Neural crest cell (in vitro differentiated cells): ENCODE results near the gene NCAPG2. TPM values are rescaled to one million over a fixed set of nuclear protein-coding genes. Genes with fewer than 3 reads are reported as not detected.

Experiments
- DNase-seq: peaks from one replicate; pipeline ENCODE4 v3.0.0; 2021; ENCODE audit warnings: low read depth, mixed read lengths, low spot score
- H3K27ac Mint-ChIP-seq: one replicate; pipeline ENCODE4 v1.8.0; 2021; ENCODE audit warnings: mild to moderate bottlenecking, mixed read lengths; ENCODE audit not compliant: unreplicated experiment
- H3K27me3 Mint-ChIP-seq: 2 replicates; pipeline ENCODE4 v1.8.0; 2021; ENCODE audit warnings: low read depth, mild to moderate bottlenecking, mixed read lengths
- H3K36me3 Mint-ChIP-seq: 2 replicates; pipeline ENCODE4 v1.8.0; 2021; ENCODE audit warnings: low read depth, mild to moderate bottlenecking, mixed read lengths
- H3K4me1 Mint-ChIP-seq: 2 replicates; pipeline ENCODE4 v1.8.0; 2021; ENCODE audit warnings: mixed read lengths
- H3K4me3 Mint-ChIP-seq: one replicate; pipeline ENCODE4 v1.8.0; 2021; ENCODE audit warnings: mild to moderate bottlenecking, mixed read lengths
- H3K9me3 Mint-ChIP-seq: 2 replicates; pipeline ENCODE4 v1.8.0; 2021; ENCODE audit warnings: mixed read lengths
- total RNA-seq: library from RNA; stranded (reverse); gene quantifications from 2 replicates; pipeline ENCODE4 v1.2.1, GENCODE V29; 2021
- TF ChIP-seq, protein P1 (sequence below): fragments of 200-600 bp; sonication (generic); conservative IDR thresholded peaks from 2 replicates; pipeline ENCODE4 v1.5.0; 2021; ENCODE audit warnings: antibody characterized with exemption, mild to moderate bottlenecking

The NCAPG2 gene
- total RNA-seq, 1 donor from 2014 or later, result 84.9 TPM

DNA sequence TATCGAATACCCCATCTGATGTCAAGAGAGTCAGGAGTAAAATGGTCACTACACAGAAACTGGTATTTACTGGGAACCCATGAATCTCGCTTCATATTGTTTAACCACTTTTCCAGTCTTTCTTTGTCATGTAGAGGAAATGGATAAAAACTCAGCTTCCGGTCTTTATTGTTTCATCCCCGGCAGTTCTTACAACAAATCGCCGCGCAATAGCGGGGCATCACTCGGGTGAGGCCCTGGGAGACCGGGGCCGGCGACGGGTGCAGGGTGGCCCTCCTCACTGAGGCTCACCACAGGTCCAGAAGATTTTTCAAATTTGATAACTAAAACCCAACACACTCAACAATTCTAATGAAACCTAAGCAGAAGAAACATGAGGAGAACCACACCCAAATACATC lies 81.4 kb downstream of the NCAPG2 start:
- Mint-ChIP-seq H3K4me3 (no peak overlapping the region), H3K9me3 (no peaks in the 10 kb centered on the region), H3K4me1 (no peaks in the 10 kb centered on the region), H3K27ac (no peak overlapping the region), H3K27me3 (no peaks in the 10 kb centered on the region), H3K36me3 (peaks cover 22% of the 10 kb centered on the region)
- no peak for DNase-seq
- TF ChIP-seq, protein P1, sequence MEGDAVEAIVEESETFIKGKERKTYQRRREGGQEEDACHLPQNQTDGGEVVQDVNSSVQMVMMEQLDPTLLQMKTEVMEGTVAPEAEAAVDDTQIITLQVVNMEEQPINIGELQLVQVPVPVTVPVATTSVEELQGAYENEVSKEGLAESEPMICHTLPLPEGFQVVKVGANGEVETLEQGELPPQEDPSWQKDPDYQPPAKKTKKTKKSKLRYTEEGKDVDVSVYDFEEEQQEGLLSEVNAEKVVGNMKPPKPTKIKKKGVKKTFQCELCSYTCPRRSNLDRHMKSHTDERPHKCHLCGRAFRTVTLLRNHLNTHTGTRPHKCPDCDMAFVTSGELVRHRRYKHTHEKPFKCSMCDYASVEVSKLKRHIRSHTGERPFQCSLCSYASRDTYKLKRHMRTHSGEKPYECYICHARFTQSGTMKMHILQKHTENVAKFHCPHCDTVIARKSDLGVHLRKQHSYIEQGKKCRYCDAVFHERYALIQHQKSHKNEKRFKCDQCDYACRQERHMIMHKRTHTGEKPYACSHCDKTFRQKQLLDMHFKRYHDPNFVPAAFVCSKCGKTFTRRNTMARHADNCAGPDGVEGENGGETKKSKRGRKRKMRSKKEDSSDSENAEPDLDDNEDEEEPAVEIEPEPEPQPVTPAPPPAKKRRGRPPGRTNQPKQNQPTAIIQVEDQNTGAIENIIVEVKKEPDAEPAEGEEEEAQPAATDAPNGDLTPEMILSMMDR, result no peak

DNA sequence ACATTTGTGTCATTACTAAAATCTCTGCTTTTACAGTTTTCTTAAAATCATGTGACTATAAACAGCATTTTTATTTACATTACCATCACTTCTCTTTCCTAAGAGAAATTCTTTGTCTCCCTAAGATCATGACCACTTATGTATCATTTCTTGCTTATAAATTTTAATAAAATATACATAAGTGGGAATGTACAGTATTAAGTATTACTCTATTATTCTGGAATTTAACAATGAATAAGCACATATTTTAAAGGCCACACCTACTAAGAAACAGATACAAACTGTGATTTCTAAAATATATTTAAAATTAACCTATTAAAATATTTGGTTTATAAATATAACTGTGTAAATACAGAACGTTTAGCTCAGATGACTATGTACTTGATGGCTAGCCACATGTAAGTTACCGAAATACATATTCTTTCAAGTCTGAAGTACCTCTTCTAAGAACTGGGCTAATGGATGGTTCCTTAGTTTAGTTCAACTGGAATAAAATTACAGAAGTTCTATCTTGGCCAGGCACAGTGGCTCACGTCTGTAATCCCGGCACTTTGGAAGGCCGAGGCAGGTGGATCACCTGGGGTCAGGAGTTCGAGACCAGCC lies 83.7 kb downstream of the NCAPG2 start:
- Mint-ChIP-seq H3K4me3 (no peak overlapping the region), H3K27me3 (no peaks in the 10 kb centered on the region), H3K27ac (no peak overlapping the region), H3K9me3 (no peaks in the 10 kb centered on the region), H3K36me3 (peaks cover 12% of the 10 kb centered on the region), H3K4me1 (no peaks in the 10 kb centered on the region)
- DNase-seq, result no peak
- TF ChIP-seq, protein P1, result no peak

- DNase-seq, result no peak
- no peaks in the 10 kb centered on the region for H3K27me3 Mint-ChIP-seq
- TF ChIP-seq, protein P1, result no peak
- no peaks in the 10 kb centered on the region for H3K9me3 Mint-ChIP-seq
- no peak overlapping the region for H3K27ac Mint-ChIP-seq
- no peak overlapping the region for H3K4me3 Mint-ChIP-seq
- no peaks in the 10 kb centered on the region for H3K4me1 Mint-ChIP-seq
- peaks cover 12% of the 10 kb centered on the region for H3K36me3 Mint-ChIP-seq
Measured at GRCh38 chr7:158620418-158620817, 84.2 kb downstream of the NCAPG2 start.

DNA sequence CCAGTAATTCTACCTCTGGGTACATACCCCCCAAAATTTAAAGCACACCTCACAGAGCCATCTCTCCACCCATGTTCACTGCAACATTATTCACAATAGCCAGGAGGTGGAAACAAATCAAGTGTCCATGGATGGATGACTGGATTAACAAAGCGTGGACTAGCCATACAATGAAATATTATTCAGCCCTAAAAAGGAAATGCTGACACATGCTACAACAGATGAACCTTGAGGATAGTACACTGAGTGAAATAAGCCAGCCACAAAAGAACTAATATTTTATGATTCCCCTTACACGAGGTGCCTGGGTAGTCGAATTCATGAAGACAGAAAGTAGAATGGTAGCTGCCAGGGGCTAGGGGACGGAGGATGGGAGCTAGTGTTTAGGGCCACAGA lies 85.9 kb downstream of the NCAPG2 start:
- H3K27ac Mint-ChIP-seq, result no peak overlapping the region

GRCh38 chr7:158617737-158618128 lies 86.9 kb downstream of the NCAPG2 start:
- H3K4me3 Mint-ChIP-seq, result no peak overlapping the region
- H3K36me3 Mint-ChIP-seq, result peaks cover 7% of the 10 kb centered on the region
- H3K27ac Mint-ChIP-seq, result no peak overlapping the region
- H3K27me3 Mint-ChIP-seq, result no peaks in the 10 kb centered on the region
- TF ChIP-seq, protein P1, result no peak
- no peaks in the 10 kb centered on the region for H3K9me3 Mint-ChIP-seq
- no peak for DNase-seq
- H3K4me1 Mint-ChIP-seq, result no peaks in the 10 kb centered on the region

More for the DNA sequence above, 85.9 kb downstream of the NCAPG2 start:
- H3K9me3 Mint-ChIP-seq, result no peaks in the 10 kb centered on the region
- no peaks in the 10 kb centered on the region for H3K4me1 Mint-ChIP-seq
- H3K27me3 Mint-ChIP-seq, result no peaks in the 10 kb centered on the region
- H3K4me3 Mint-ChIP-seq, result no peak overlapping the region
- no peak for DNase-seq
- peaks cover 12% of the 10 kb centered on the region for H3K36me3 Mint-ChIP-seq
- TF ChIP-seq, protein P1, result no peak
